GM21381 (cell line): Measurements from ENCODE around the gene PYM1.
"Not testable (repeated sequence)": the region's sequence is repeated elsewhere in the genome, so short reads cannot be mapped to it uniquely, and the experiment has no call there.

ENCODE experiments used
- ATAC-seq: cut with Tn5 transposase; IDR thresholded peaks from one replicate; pipeline ENCODE4 v1.9.1; 2021; ENCODE audit warnings: mild to moderate bottlenecking, moderate library complexity; ENCODE audit not compliant: unreplicated experiment

The PYM1 gene

GRCh38 chr12:55915482-55915859 is 12.2 kb downstream of the PYM1 start:
- no peak for ATAC-seq

GRCh38 chr12:55912908-55913307 is 14.8 kb downstream of the PYM1 start:
- no peak for ATAC-seq

- ATAC-seq, result no peak
These were observed 18.2 kb downstream of the PYM1 start for GRCh38 chr12:55909513-55909884.

GRCh38 chr12:55908726-55909512 is 18.8 kb downstream of the PYM1 start:
- no peak for ATAC-seq

- ATAC-seq, result no peak
These were observed 21.6 kb downstream of the PYM1 start for GRCh38 chr12:55906056-55906455.

GRCh38 chr12:55901881-55902490 is 25.7 kb downstream of the PYM1 start:
- ATAC-seq, result no peak

GRCh38 chr12:55899082-55899481 is 28.6 kb downstream of the PYM1 start:
- no peak for ATAC-seq

- no peak for ATAC-seq
These were observed 34.0 kb downstream of the PYM1 start for GRCh38 chr12:55893723-55894122.

- ATAC-seq, result no peak
These were observed 36.4 kb downstream of the PYM1 start for GRCh38 chr12:55891310-55891709.

GRCh38 chr12:55885113-55885512 is 42.6 kb downstream of the PYM1 start:
- no peak for ATAC-seq

GRCh38 chr12:55877824-55878223 is 49.9 kb downstream of the PYM1 start:
- no peak for ATAC-seq

- ATAC-seq, result no peak
These were observed 51.8 kb downstream of the PYM1 start for GRCh38 chr12:55875704-55876467.

- no peak for ATAC-seq
These were observed 53.3 kb downstream of the PYM1 start for GRCh38 chr12:55874443-55874842.

- ATAC-seq, result not testable (repeated sequence)
These were observed 61.2 kb downstream of the PYM1 start for GRCh38 chr12:55866454-55867004.

- no peak for ATAC-seq
These were observed 62.4 kb downstream of the PYM1 start for GRCh38 chr12:55865327-55865726.

GRCh38 chr12:55862931-55863330 is 64.8 kb downstream of the PYM1 start:
- ATAC-seq, result not testable (repeated sequence)

GRCh38 chr12:55862286-55862685 is 65.4 kb downstream of the PYM1 start:
- no peak for ATAC-seq

GRCh38 chr12:55861871-55862270 is 65.8 kb downstream of the PYM1 start:
- no peak for ATAC-seq

- ATAC-seq, result no peak
These were observed 66.3 kb downstream of the PYM1 start for GRCh38 chr12:55861396-55861795.

GRCh38 chr12:55852740-55853139 is 75.0 kb downstream of the PYM1 start:
- ATAC-seq, result no peak
